ENCODE results near the gene DNAH11. TPM values are rescaled to one million over a fixed set of nuclear protein-coding genes. Genes with fewer than 3 reads are reported as not detected.

The DNAH11 gene
- total RNA-seq, 1 experiment from 2014 or later = 0.91 TPM

GRCh38 chr7:21585070-21585724 is 42.4 kb downstream of the DNAH11 start:
- Mint-ChIP-seq H3K27ac (ENCODE audit: low read depth, unreplicated experiment) (no peak overlapping the region), H3K9me3 (ENCODE audit: unreplicated experiment) (no peaks in the 10 kb centered on the region), H3K36me3 (ENCODE audit: insufficient read depth, unreplicated experiment) (no peaks in the 10 kb centered on the region), H3K4me1 (ENCODE audit: insufficient read depth, unreplicated experiment) (peaks cover 1% of the 10 kb centered on the region), H3K4me3 (ENCODE audit: unreplicated experiment) (no peak overlapping the region), H3K27me3 (ENCODE audit: insufficient read depth, unreplicated experiment) (no peaks in the 10 kb centered on the region)
- ChIA-PET POLR2A (no interaction called here), CTCF (no interaction called here)
- no peak for TF ChIP-seq CTCF (IDR thresholded peaks at IDR 0.05; ENCODE audit: unreplicated experiment)
- intact Hi-C loops (cut with micrococcal nuclease) = no loop called here
- no TSS peak for BruUV-seq (replicated peaks)
- DNase-seq (ENCODE audit: unreplicated experiment) = no peak

- no peak overlapping the region for H3K4me3 Mint-ChIP-seq (ENCODE audit: unreplicated experiment)
- no TSS peak for BruUV-seq (replicated peaks)
- no peaks in the 10 kb centered on the region for H3K4me1 Mint-ChIP-seq (ENCODE audit: insufficient read depth, unreplicated experiment)
- H3K9me3 Mint-ChIP-seq (ENCODE audit: unreplicated experiment) = no peaks in the 10 kb centered on the region
- intact Hi-C loops (cut with micrococcal nuclease) = no loop called here
- H3K27me3 Mint-ChIP-seq (ENCODE audit: insufficient read depth, unreplicated experiment) = no peaks in the 10 kb centered on the region
- POLR2A ChIA-PET = interaction anchor here (0.7 to 1.1 kb wide), 3 partner anchors 28 to 357 kb away, joined by 3 read pairs; no protein-coding TSS in a partner anchor
- TF ChIP-seq CTCF (IDR thresholded peaks at IDR 0.05; ENCODE audit: unreplicated experiment) = no peak
- no peak overlapping the region for H3K27ac Mint-ChIP-seq (ENCODE audit: low read depth, unreplicated experiment)
- CTCF ChIA-PET = interaction anchor here (1.0 kb wide), 1 partner anchor 331 kb away, joined by 3 read pairs; no protein-coding TSS in a partner anchor
- DNase-seq (ENCODE audit: unreplicated experiment) = no peak
- H3K36me3 Mint-ChIP-seq (ENCODE audit: insufficient read depth, unreplicated experiment) = no peaks in the 10 kb centered on the region
Observed at GRCh38 chr7:21587139-21587784, 44.4 kb downstream of the DNAH11 start.

GRCh38 chr7:21596801-21597200 is 54.0 kb downstream of the DNAH11 start:
- H3K27me3 Mint-ChIP-seq (ENCODE audit: insufficient read depth, unreplicated experiment) = no peaks in the 10 kb centered on the region
- no peak for TF ChIP-seq CTCF (IDR thresholded peaks at IDR 0.05; ENCODE audit: unreplicated experiment)
- no peak overlapping the region for H3K4me3 Mint-ChIP-seq (ENCODE audit: unreplicated experiment)
- CTCF ChIA-PET = no interaction called here
- POLR2A ChIA-PET = no interaction called here
- no peaks in the 10 kb centered on the region for H3K9me3 Mint-ChIP-seq (ENCODE audit: unreplicated experiment)
- no peaks in the 10 kb centered on the region for H3K4me1 Mint-ChIP-seq (ENCODE audit: insufficient read depth, unreplicated experiment)
- intact Hi-C loops (cut with micrococcal nuclease) = no loop called here
- H3K36me3 Mint-ChIP-seq (ENCODE audit: insufficient read depth, unreplicated experiment) = no peaks in the 10 kb centered on the region
- DNase-seq (ENCODE audit: unreplicated experiment) = no peak
- no TSS peak for BruUV-seq (replicated peaks)
- no peak overlapping the region for H3K27ac Mint-ChIP-seq (ENCODE audit: low read depth, unreplicated experiment)

GRCh38 chr7:21603462-21603861 is 60.6 kb downstream of the DNAH11 start:
- H3K9me3 Mint-ChIP-seq (ENCODE audit: unreplicated experiment) = no peaks in the 10 kb centered on the region
- no peaks in the 10 kb centered on the region for H3K27me3 Mint-ChIP-seq (ENCODE audit: insufficient read depth, unreplicated experiment)
- intact Hi-C loops (cut with micrococcal nuclease) = no loop called here
- POLR2A ChIA-PET = no interaction called here
- H3K27ac Mint-ChIP-seq (ENCODE audit: low read depth, unreplicated experiment) = no peak overlapping the region
- no peak for DNase-seq (ENCODE audit: unreplicated experiment)
- no peaks in the 10 kb centered on the region for H3K36me3 Mint-ChIP-seq (ENCODE audit: insufficient read depth, unreplicated experiment)
- no peak overlapping the region for H3K4me3 Mint-ChIP-seq (ENCODE audit: unreplicated experiment)
- BruUV-seq (replicated peaks) = no TSS peak
- CTCF ChIA-PET = no interaction called here
- TF ChIP-seq CTCF (IDR thresholded peaks at IDR 0.05; ENCODE audit: unreplicated experiment) = no peak
- peaks cover 6% of the 10 kb centered on the region for H3K4me1 Mint-ChIP-seq (ENCODE audit: insufficient read depth, unreplicated experiment)

Measured in MCF 10A (cell line).